Measurements from ENCODE around the gene TRPM1.

DNA sequence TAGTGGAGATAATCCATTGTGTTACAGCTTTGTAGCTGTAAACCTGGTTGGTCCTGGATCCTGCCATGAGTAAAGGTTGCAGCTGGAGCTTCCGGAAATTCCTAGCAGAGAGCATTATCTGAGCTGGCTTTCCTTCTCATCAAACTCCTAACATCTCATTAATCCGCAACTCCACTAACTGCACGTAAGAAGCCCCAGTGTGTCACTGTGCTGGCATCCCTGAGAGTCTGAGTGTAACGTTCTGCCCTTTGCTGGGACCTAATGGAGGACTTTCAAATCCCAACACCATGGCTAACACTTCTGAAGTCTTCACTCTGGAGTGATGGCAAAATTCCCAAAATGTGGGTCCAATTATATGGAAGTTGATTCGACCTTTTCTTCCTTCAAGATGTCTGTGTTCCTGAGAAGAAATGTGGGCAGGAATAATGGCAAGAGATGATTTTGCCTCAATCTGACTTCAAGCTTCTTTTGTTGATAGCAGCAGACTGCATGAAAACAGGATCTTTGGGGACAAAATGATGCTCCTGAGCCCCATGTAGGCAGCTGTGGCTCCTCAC, 9.6 kb upstream of the TRPM1 start:
- TF ChIP-seq, protein P1, sequence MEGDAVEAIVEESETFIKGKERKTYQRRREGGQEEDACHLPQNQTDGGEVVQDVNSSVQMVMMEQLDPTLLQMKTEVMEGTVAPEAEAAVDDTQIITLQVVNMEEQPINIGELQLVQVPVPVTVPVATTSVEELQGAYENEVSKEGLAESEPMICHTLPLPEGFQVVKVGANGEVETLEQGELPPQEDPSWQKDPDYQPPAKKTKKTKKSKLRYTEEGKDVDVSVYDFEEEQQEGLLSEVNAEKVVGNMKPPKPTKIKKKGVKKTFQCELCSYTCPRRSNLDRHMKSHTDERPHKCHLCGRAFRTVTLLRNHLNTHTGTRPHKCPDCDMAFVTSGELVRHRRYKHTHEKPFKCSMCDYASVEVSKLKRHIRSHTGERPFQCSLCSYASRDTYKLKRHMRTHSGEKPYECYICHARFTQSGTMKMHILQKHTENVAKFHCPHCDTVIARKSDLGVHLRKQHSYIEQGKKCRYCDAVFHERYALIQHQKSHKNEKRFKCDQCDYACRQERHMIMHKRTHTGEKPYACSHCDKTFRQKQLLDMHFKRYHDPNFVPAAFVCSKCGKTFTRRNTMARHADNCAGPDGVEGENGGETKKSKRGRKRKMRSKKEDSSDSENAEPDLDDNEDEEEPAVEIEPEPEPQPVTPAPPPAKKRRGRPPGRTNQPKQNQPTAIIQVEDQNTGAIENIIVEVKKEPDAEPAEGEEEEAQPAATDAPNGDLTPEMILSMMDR (IDR thresholded peaks at IDR 0.05), result no peak
- TF ChIP-seq POLR2A (IDR thresholded peaks at IDR 0.05), result no peak
